ENCODE measurements around the gene NDUFB6. TPM values are rescaled to one million over a fixed set of nuclear protein-coding genes. Genes with fewer than 3 reads are reported as not detected.
A peak's percentile ranks its signal among the peaks of the same experiment; 100 is the strongest.

NDUFB6 gene
- total and polyA plus RNA-seq, 10 of the 15 experiments (the other 5 are each of a cell fraction or from before 2014, with no cell fraction given) = 26.3 to 269 (median 61.4) TPM

DNA sequence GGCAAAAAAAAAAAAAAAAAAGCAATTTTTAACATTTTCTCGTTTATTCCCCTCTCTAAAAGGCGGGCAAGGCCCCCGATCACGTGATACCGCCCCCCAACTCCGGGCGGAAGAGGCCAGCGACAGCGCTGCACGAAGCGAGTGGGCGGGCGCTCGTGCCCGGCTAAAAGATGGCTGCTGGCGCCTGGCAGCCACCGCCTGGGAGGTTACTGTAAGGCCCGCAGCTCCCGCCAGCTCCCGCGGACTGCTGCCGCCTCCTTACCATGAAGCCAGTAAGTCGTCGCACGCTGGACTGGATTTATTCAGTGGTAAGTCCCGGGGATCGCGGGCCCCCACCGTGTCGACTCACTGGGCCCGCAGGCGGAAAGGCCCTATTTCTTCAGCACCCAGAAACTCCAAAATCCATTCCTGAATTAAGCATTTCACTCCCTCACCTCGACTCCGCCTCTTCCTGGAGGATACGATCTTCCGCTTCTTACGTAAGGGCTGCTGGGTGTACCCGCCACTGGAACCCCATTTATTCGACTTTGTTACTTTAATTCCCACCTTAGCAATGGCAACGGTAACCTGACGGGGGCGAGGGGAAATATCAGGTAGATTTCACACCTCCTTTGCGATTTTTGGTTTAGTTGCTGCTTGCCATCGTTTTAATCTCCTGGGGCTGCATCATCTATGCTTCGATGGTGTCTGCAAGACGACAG, 20.6 kb downstream of the NDUFB6 start, which contains the start of the genes SMIM27 and TOPORS:
TSS of gene SMIM27 (plus strand) at position 156 of the 701 bp plus-strand sequence. CDS start at position 264, 108 bp downstream.
TSS of gene TOPORS (minus strand) at position 415 of the 701 bp plus-strand sequence. CDS start at position 265, 150 bp downstream.
- ChIA-PET RAD21 (ENCODE audit: unreplicated experiment) (interaction anchor here (1.0 to 4.7 kb wide), 4 partner anchors 21 to 174 kb away, joined by 3 to 51 read pairs (median 5); partner anchors contain the start of genes NDUFB6 and RIGI), CTCF (interaction anchor here (0.6 to 5.6 kb wide), 9 partner anchors 9 to 500 kb away, joined by 3 to 48 read pairs (median 4); partner anchors contain the start of genes ACO1, NDUFB6 and RIGI), SMC1A (ENCODE audit: uncharacterized antibody, unreplicated experiment) (interaction anchor here (1.1 to 4.0 kb wide), 4 partner anchors 20 to 173 kb away, joined by 4 to 29 read pairs (median 8); partner anchors contain the start of gene RIGI), POLR2A (interaction anchor here (1.0 to 2.8 kb wide), 4 partner anchors 14 to 168 kb away, joined by 3 to 12 read pairs (median 8); partner anchors contain the start of genes ACO1 and RIGI)
- H3K4me3 ChIP-seq = peak within 1 kb of the TSS; percentile 83
- peak within 1 kb of the TSS; percentile 96 for H3K27ac ChIP-seq (ENCODE audit: control insufficient read depth, insufficient read depth)
- FAIRE-seq (peak; percentile 7), DNase-seq (ENCODE audit: low read depth, low spot score) (peak; percentile 48), ATAC-seq (peak; percentile 85)
- H3K36me3 ChIP-seq (ENCODE audit: control insufficient read depth in 2 of 2, insufficient read depth in 2 of 2, low read length in 1 of 2) = 0 out of 4 replicates have a peak, but pooled peaks cover 0 to 3% of the 10 kb centered on the region in 2 experiments
- H3K9ac ChIP-seq (ENCODE audit: control insufficient read depth, insufficient read depth, low read length) = peak within 1 kb of the TSS; percentile 71
- peaks cover 47% of the 10 kb centered on the region for H3K79me2 ChIP-seq (ENCODE audit: control insufficient read depth, insufficient read depth, low read length)
- no peaks in the 10 kb centered on the region; the same call in 2 of the 3 replicates for H3K9me3 ChIP-seq (replicated peaks; ENCODE audit: control insufficient read depth, insufficient read depth, low read length)
- H4K20me1 ChIP-seq (ENCODE audit: control insufficient read depth, insufficient read depth) = no peaks in the 10 kb centered on the region
- WGBS (ENCODE audit: insufficient coverage, insufficient replicate concordance, low lambda C conversion rate, missing lambda C conversion rate) = under 1% methylated on average over 46 of the region's 46 CpGs
- in situ Hi-C loops (cut with MboI) (no loop called here), intact Hi-C loops (cut with micrococcal nuclease; ENCODE audit: unreplicated experiment) (loop anchor here (1.0 kb wide), 2 partner anchors 20 to 26 kb away; partner anchors contain the start of gene RIGI)
- H3K4me1 ChIP-seq (ENCODE audit: control insufficient read depth, insufficient read depth, low read length) = peaks cover 8% of the 10 kb centered on the region
- H2AFZ ChIP-seq (ENCODE audit: control insufficient read depth, low read depth, low read length) = peak within 1 kb of the TSS; percentile 94
- BruUV-seq (replicated peaks) = TSS peak; percentile 86
- H3K4me2 ChIP-seq (ENCODE audit: control insufficient read depth, insufficient read depth) = peak within 1 kb of the TSS; percentile 83
- no peaks in the 10 kb centered on the region for H3K27me3 ChIP-seq (replicated peaks in 1 of 2; ENCODE audit: control insufficient read depth in 2 of 2, insufficient read depth in 2 of 2, low read length in 1 of 2)
- TF ChIP-seq, protein P1, sequence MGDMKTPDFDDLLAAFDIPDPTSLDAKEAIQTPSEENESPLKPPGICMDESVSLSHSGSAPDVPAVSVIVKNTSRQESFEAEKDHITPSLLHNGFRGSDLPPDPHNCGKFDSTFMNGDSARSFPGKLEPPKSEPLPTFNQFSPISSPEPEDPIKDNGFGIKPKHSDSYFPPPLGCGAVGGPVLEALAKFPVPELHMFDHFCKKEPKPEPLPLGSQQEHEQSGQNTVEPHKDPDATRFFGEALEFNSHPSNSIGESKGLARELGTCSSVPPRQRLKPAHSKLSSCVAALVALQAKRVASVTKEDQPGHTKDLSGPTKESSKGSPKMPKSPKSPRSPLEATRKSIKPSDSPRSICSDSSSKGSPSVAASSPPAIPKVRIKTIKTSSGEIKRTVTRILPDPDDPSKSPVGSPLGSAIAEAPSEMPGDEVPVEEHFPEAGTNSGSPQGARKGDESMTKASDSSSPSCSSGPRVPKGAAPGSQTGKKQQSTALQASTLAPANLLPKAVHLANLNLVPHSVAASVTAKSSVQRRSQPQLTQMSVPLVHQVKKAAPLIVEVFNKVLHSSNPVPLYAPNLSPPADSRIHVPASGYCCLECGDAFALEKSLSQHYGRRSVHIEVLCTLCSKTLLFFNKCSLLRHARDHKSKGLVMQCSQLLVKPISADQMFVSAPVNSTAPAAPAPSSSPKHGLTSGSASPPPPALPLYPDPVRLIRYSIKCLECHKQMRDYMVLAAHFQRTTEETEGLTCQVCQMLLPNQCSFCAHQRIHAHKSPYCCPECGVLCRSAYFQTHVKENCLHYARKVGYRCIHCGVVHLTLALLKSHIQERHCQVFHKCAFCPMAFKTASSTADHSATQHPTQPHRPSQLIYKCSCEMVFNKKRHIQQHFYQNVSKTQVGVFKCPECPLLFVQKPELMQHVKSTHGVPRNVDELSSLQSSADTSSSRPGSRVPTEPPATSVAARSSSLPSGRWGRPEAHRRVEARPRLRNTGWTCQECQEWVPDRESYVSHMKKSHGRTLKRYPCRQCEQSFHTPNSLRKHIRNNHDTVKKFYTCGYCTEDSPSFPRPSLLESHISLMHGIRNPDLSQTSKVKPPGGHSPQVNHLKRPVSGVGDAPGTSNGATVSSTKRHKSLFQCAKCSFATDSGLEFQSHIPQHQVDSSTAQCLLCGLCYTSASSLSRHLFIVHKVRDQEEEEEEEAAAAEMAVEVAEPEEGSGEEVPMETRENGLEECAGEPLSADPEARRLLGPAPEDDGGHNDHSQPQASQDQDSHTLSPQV (IDR thresholded peaks at IDR 0.05) = no peak
- TF ChIP-seq CHD2 (IDR thresholded peaks at IDR 0.05; ENCODE audit: borderline replicate concordance, low read depth, low read length) = peak; percentile 25; the same call in 1 of the 2 replicates
- no peak for TF ChIP-seq CHD4 (IDR thresholded peaks at IDR 0.05)
- no peak for TF ChIP-seq ZNF24 (IDR thresholded peaks at IDR 0.05)
- no peak; the same call in 1 of the 2 replicates for TF ChIP-seq TCF12 (IDR thresholded peaks at IDR 0.05; ENCODE audit: low read depth, low read length)
- TF ChIP-seq SIN3A (IDR thresholded peaks at IDR 0.05; ENCODE audit: low read depth, low read length) = peak; percentile 65; the same call in 1 of the 2 replicates
- no peak for TF ChIP-seq TCF3 (IDR thresholded peaks at IDR 0.05; ENCODE audit: borderline replicate concordance, insufficient read depth, low read depth, low read length)
- no peak for TF ChIP-seq MYC (IDR thresholded peaks at IDR 0.05; ENCODE audit: insufficient read depth, insufficient read length, insufficient replicate concordance, low read length, severe bottlenecking)
- TF ChIP-seq, protein P2, sequence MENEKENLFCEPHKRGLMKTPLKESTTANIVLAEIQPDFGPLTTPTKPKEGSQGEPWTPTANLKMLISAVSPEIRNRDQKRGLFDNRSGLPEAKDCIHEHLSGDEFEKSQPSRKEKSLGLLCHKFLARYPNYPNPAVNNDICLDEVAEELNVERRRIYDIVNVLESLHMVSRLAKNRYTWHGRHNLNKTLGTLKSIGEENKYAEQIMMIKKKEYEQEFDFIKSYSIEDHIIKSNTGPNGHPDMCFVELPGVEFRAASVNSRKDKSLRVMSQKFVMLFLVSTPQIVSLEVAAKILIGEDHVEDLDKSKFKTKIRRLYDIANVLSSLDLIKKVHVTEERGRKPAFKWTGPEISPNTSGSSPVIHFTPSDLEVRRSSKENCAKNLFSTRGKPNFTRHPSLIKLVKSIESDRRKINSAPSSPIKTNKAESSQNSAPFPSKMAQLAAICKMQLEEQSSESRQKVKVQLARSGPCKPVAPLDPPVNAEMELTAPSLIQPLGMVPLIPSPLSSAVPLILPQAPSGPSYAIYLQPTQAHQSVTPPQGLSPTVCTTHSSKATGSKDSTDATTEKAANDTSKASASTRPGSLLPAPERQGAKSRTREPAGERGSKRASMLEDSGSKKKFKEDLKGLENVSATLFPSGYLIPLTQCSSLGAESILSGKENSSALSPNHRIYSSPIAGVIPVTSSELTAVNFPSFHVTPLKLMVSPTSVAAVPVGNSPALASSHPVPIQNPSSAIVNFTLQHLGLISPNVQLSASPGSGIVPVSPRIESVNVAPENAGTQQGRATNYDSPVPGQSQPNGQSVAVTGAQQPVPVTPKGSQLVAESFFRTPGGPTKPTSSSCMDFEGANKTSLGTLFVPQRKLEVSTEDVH (IDR thresholded peaks at IDR 0.05; ENCODE audit: low read depth, partially characterized antibody) = no peak
- TF ChIP-seq EP300 (IDR thresholded peaks at IDR 0.05; ENCODE audit: borderline replicate concordance in 1 of 2, control insufficient read depth in 1 of 2, low read depth in 2 of 2, low read length in 2 of 2) = no peak
- peak; percentile 57 for TF ChIP-seq RELA (IDR thresholded peaks at IDR 0.05; ENCODE audit: borderline replicate concordance, partially characterized antibody)
- peak; percentile 50; the same call in 1 of the 2 replicates for TF ChIP-seq TCF7 (IDR thresholded peaks at IDR 0.05; ENCODE audit: borderline replicate concordance)
- TF ChIP-seq, protein P3, sequence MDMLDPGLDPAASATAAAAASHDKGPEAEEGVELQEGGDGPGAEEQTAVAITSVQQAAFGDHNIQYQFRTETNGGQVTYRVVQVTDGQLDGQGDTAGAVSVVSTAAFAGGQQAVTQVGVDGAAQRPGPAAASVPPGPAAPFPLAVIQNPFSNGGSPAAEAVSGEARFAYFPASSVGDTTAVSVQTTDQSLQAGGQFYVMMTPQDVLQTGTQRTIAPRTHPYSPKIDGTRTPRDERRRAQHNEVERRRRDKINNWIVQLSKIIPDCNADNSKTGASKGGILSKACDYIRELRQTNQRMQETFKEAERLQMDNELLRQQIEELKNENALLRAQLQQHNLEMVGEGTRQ (IDR thresholded peaks at IDR 0.05; ENCODE audit: borderline replicate concordance, low read depth, low read length) = peak; percentile 84
- peak; percentile 91 for TF ChIP-seq POLR2A (IDR thresholded peaks at IDR 0.05; ENCODE audit: low read depth, low read length)

Data from GM12878 (cell line).